Right lobe of liver (tissue), 6 donors: ENCODE measurements around the gene CIP2A. TPM values are rescaled to one million over a fixed set of nuclear protein-coding genes. Genes with fewer than 3 reads are reported as not detected.
"Not testable (repeated sequence)": the region's sequence is repeated elsewhere in the genome, so short reads cannot be mapped to it uniquely, and the experiment has no call there.

Experiments used
- ATAC-seq, 4 donors: fragments of 200-7000 bp; cut with Tn5 transposase; one replicate each; pipeline ENCODE4 v1.9.1; 2020; ENCODE audit warnings: mild to moderate bottlenecking in 4 of 4, moderate library complexity in 4 of 4
- DNase-seq, 3 donors: peaks; one replicate each; pipeline ENCODE4 v3.0.0-alpha.2; 2020
- H3K27ac ChIP-seq, 3 donors: fragments of 200-600 bp; one replicate each; pipeline ENCODE4 v1.8.0; 2022
- H3K27me3 ChIP-seq, 2 donors: fragments of 200-600 bp; one replicate each; pipeline ENCODE4 v1.8.0; 2022
- H3K36me3 ChIP-seq, 4 donors: fragments of 200-600 bp; sonication (generic) in 1 of 4; one replicate each; pipeline versions ENCODE4 v1.5.1 to v1.8.0; 2017 to 2022; ENCODE audit warnings: control low read depth in 1 of 4
- H3K4me1 ChIP-seq, 4 donors: fragments of 200-600 bp; sonication (generic) in 1 of 4; one replicate each; pipeline versions ENCODE4 v1.5.1 to v1.8.0; 2017 to 2022; ENCODE audit warnings: control low read depth in 1 of 4
- H3K4me3 ChIP-seq, 3 donors: fragments of 200-600 bp; one replicate each; pipeline ENCODE4 v1.8.0; 2022
- H3K9me3 ChIP-seq, 4 donors: fragments of 200-600 bp; sonication (generic) in 1 of 4; one replicate each; pipeline versions ENCODE4 v1.5.1 to v1.8.0; 2017 to 2022; ENCODE audit warnings: control low read depth in 1 of 4
- POLR2A ChIP-seq: fragments of 450-650 bp; IDR thresholded peaks from one replicate; pipeline ENCODE4 v1.6.1; 2017; ENCODE audit warnings: antibody characterized with exemption, mild to moderate bottlenecking
- WGBS: methylation state at CpG from one replicate; pipeline ENCODE4 v1.1.6; 2018; ENCODE audit warnings: low coverage, low lambda C conversion rate; ENCODE audit not compliant: insufficient coverage; ENCODE audit errors: missing lambda C conversion rate; 5-methylcytosine and 5-hydroxymethylcytosine counted together
- intact Hi-C, 2 donors: fragments of 100-400 bp; cut with DNase I; formaldehyde crosslinking; loops; one replicate each; pipeline versions ENCODE4 v1.11.2 to v1.14.1; 2022
- long read RNA-seq: library from polyadenylated mRNA; unstranded; transcript quantifications from one replicate; pipeline ENCODE4 v2.0.0, GENCODE V29; 2019
- total RNA-seq, 6 experiments: library from RNA; depleted of rRNA in 2 of 6; stranded (reverse); fragments of >200 nt in 2 of 6; fragmentation: NEBNext Ultra II Directional in 3 of 6; extraction: Animal tissue kit (Norgen Biotek cat#: 25700) in 3 of 6; gene quantifications; one replicate each; pipeline versions ENCODE4 v1.1.0 to v1.2.4, GENCODE V29; 2016 to 2023
- TF ChIP-seq, protein P1 (sequence below), 4 donors: fragments of 200-600 bp in 3 of 4; fragments of 450-650 bp in 1 of 4; IDR thresholded peaks; one replicate each; pipeline versions ENCODE4 v1.5.1 to v1.8.0; 2016 to 2022; ENCODE audit warnings: antibody characterized with exemption in 4 of 4, mild to moderate bottlenecking in 2 of 4
- donor health status: DM: no; HTN: yes; CAD: no.
- donor health status: DM: no; HTN: no; CAD: no.
- donor health status: DM: no; HTN: no; CAD: no.
- donor health status: DM: no; HTN: yes; CAD: no.
- donor health status: DM: no; HTN: yes; CAD: no.

CIP2A gene
- total RNA-seq, result 1 to 10 TPM in 3 of 6 experiments, under 1 TPM in 3; 0.44 to 3.2 (median 1.3) TPM
- long read RNA-seq, result 0 reads

DNA sequence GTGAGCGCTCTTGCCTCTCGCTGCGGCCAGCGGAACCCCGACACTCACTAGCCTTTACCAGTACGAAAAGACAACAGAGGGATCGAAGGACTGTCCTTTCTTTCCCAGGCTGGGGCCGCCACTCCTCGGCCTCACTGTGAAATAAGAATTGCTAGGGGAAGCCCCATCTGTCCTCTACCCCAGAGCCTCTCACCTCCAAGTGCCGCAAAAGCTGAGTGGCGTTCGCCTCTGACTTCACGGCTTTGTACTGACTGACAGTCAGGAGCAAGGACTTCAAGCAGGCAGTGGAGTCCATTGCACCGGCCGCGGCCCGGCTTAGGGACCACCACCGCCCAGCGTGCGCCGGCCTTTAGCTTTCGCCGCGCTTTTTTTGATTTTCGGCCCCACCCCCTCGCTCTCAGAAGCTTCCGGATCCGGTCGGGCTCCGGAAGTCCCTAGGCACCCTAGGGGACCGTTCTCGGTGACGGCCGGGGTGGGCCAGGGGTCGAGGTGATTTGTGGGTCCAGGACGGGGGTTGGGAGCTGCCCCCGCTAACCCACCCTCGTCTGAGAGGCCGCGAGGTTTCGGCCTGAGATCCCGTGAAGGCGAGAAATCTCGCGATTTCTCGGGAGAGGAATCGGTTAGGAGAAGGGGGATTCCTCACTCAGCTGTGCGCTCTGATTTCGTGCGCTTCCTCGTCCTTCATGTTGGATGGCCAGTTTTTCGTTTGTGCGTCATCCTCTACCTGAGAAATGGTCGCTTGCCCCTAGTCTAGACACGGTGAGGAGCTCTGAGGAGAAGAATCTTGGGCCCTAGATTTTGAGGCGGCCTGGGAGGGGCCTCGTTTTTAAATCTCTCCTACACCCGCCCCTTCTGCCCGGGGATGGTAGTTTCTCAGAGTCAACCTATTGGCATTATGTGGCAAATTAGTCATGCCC lies at the start of gene CIP2A, which contains the start of gene DZIP3:
CIP2A (minus strand) TSS at position 358 of the 917 bp plus-strand sequence; CDS start at position 295, 63 bp downstream.
DZIP3 (plus strand) TSS at position 642 of the 917 bp plus-strand sequence. CDS start 15,685 bp downstream, outside the sequence.
- peak; percentile 81 to 87 (median 84) for DNase-seq
- Histone ChIP-seq H3K36me3 (no peaks in the 10 kb centered on the region), H3K9me3 (no peaks in the 10 kb centered on the region), H3K27me3 (no peaks in the 10 kb centered on the region), H3K27ac (peak within 1 kb of the TSS; percentile 94 to 97 (median 95)), H3K4me3 (peak within 1 kb of the TSS; percentile 76 to 81 (median 80)), H3K4me1 (peaks cover 0 to 7% (median 0%) of the 10 kb centered on the region in 4 donors)
- WGBS, result 1% methylated on average over 22 of the region's 59 CpGs
- TF ChIP-seq, protein P1, sequence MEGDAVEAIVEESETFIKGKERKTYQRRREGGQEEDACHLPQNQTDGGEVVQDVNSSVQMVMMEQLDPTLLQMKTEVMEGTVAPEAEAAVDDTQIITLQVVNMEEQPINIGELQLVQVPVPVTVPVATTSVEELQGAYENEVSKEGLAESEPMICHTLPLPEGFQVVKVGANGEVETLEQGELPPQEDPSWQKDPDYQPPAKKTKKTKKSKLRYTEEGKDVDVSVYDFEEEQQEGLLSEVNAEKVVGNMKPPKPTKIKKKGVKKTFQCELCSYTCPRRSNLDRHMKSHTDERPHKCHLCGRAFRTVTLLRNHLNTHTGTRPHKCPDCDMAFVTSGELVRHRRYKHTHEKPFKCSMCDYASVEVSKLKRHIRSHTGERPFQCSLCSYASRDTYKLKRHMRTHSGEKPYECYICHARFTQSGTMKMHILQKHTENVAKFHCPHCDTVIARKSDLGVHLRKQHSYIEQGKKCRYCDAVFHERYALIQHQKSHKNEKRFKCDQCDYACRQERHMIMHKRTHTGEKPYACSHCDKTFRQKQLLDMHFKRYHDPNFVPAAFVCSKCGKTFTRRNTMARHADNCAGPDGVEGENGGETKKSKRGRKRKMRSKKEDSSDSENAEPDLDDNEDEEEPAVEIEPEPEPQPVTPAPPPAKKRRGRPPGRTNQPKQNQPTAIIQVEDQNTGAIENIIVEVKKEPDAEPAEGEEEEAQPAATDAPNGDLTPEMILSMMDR (IDR thresholded peaks at IDR 0.05), result no peak
- TF ChIP-seq POLR2A, result peak; percentile 68
- ATAC-seq, result peak; percentile 91 to 95 (median 94)
- intact Hi-C loops, result no loop called here

DNA sequence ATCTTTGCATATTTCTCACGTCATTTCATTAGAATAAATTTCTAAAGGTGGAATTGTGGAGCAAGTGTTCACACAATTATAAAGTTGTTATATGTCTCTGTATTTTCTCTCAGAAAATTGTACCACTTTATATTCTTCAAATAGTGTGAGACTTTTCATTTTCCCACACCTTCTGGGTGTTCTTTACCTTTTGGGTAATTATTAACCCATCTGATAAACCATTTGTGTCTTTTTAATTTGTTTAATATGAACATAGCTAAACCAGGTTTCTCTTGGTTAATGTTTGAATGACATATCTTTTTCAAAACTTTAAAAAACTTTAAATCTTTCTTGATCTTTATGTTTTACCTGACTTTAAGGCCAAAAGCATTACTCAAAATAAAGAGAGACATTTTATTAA lies 40.7 kb upstream of the CIP2A start:
- intact Hi-C loops, result no loop called here
- Histone ChIP-seq H3K4me1 (no peaks in the 10 kb centered on the region), H3K9me3 (no peaks in the 10 kb centered on the region), H3K27me3 (no peaks in the 10 kb centered on the region), H3K36me3 (no peaks in the 10 kb centered on the region), H3K4me3 (no peak overlapping the region), H3K27ac (no peak overlapping the region)
- ATAC-seq (peak in 2 of 4 donors; percentile 58 to 60), DNase-seq (no peak)
- WGBS, result 44% methylated on average over 1 of the region's 1 CpG
- TF ChIP-seq, protein P1 (IDR thresholded peaks at IDR 0.05), result no peak
- TF ChIP-seq POLR2A, result no peak

DNA sequence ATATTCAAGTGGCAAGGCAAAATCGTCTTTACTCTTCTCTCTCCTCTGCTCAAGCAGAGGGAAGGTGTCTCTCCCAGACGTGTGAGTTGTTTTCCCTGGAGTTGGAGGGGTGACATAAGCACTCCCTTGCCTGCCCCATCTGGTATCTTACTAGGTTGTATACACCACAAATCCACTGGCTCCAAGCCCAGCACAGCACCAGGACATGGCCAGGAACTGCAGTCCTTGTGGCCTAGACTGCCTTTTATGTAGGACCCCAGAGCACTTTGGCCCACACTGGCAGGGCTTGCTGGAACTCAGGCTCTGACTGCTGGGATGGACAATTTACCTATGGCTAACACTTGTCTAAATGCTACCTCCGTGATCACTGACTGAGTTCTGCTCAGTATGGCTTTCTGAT lies 34.3 kb upstream of the CIP2A start:
- Histone ChIP-seq H3K27me3 (no peaks in the 10 kb centered on the region), H3K9me3 (no peaks in the 10 kb centered on the region), H3K4me3 (no peak overlapping the region), H3K27ac (no peak overlapping the region), H3K4me1 (no peaks in the 10 kb centered on the region), H3K36me3 (no peaks in the 10 kb centered on the region)
- TF ChIP-seq, protein P1 (IDR thresholded peaks at IDR 0.05), result no peak
- no peak for TF ChIP-seq POLR2A
- 88% methylated on average over 2 of the region's 3 CpGs for WGBS
- intact Hi-C loops, result no loop called here
- DNase-seq, result no peak
- ATAC-seq, result no peak

DNA sequence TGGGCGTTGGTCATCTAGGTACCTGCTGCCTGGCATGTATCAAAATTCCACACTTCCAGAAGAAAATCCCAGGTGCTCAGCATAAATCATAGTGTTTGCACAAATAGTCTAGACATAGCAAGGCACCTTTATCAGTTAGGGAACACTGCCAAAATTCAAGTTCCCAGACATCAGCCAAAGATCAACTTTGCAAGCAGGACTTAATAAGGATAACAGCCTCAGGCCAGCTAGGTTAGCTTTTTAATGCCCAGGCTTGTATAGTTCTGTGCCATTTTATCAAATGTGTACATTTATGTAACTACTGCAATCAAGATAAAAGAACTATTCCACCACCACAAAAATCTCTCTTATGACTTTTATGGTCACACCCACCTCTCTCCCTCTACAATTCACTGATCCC lies 31.0 kb upstream of the CIP2A start:
- Histone ChIP-seq H3K27ac (no peak overlapping the region), H3K4me3 (no peak overlapping the region), H3K27me3 (no peaks in the 10 kb centered on the region), H3K9me3 (no peaks in the 10 kb centered on the region), H3K4me1 (no peaks in the 10 kb centered on the region), H3K36me3 (no peaks in the 10 kb centered on the region)
- intact Hi-C loops, result no loop called here
- TF ChIP-seq POLR2A, result no peak
- TF ChIP-seq, protein P1 (IDR thresholded peaks at IDR 0.05), result no peak
- no peak for DNase-seq
- WGBS, result 88% methylated on average over 1 of the region's 1 CpG
- ATAC-seq, result peak in 3 of 4 donors; percentile 39 to 57 (median 49)

DNA sequence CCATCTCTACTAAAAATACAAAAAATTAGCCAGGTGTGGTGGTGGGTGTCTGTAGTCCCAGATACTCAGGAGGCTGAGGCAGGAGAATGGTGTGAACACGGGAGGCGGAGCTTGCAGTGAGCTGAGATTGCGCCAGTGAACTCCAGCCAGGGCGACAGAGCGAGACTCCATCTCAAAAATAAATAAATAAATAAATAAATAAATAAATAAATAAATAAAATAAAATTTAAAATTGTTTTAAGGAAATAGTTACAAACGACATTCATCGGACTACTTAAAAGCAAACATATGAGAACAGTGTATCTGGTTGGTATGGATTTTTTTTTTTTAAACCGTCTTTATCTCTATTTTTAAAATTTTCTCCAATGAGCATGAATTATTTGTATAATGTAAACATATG lies 26.9 kb upstream of the CIP2A start:
- H3K27ac ChIP-seq, H3K4me3 ChIP-seq, H3K9me3 ChIP-seq, H3K27me3 ChIP-seq, H3K36me3 ChIP-seq, ATAC-seq, DNase-seq, H3K4me1 ChIP-seq, intact Hi-C loops: not testable (repeated sequence)
- WGBS, result 97% methylated on average over 8 of the region's 8 CpGs
